Measurements from ENCODE around the gene COX7A2L.

DNA sequence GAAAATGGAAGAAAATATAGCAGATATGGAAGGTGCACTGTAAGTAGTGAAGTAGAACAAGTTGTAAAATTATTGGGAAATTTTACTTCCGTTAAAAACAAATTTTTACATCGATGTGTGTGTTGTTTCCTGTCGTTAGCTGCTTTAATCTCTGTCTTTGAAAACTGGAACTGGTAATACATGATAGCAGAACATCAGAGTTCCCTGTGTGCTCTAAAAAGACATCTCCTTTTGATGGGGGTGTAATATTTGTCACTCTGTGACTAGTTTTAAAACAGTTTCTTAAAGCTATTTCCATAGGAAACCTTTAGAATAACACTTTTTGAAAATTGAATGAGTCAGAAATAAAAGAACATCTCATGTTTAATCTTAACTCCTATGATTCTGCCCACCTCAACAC lies 43.5 kb downstream of the COX7A2L start:
- TF ChIP-seq, protein P1, sequence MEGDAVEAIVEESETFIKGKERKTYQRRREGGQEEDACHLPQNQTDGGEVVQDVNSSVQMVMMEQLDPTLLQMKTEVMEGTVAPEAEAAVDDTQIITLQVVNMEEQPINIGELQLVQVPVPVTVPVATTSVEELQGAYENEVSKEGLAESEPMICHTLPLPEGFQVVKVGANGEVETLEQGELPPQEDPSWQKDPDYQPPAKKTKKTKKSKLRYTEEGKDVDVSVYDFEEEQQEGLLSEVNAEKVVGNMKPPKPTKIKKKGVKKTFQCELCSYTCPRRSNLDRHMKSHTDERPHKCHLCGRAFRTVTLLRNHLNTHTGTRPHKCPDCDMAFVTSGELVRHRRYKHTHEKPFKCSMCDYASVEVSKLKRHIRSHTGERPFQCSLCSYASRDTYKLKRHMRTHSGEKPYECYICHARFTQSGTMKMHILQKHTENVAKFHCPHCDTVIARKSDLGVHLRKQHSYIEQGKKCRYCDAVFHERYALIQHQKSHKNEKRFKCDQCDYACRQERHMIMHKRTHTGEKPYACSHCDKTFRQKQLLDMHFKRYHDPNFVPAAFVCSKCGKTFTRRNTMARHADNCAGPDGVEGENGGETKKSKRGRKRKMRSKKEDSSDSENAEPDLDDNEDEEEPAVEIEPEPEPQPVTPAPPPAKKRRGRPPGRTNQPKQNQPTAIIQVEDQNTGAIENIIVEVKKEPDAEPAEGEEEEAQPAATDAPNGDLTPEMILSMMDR (IDR thresholded peaks at IDR 0.05): no peak
- TF ChIP-seq POLR2A (IDR thresholded peaks at IDR 0.05) (no peak), EP300 (IDR thresholded peaks at IDR 0.05) (no peak)

All from ovary (tissue), 3 donors.